Limb (tissue), 2 donors: ENCODE measurements around the gene PRDM2.

ENCODE experiments used
- DNase-seq, 2 donors: peaks; one replicate each; pipeline ENCODE4 v3.0.0-alpha.2; 2016; ENCODE audit errors: extremely low spot score in 2 of 2

PRDM2 gene

DNA sequence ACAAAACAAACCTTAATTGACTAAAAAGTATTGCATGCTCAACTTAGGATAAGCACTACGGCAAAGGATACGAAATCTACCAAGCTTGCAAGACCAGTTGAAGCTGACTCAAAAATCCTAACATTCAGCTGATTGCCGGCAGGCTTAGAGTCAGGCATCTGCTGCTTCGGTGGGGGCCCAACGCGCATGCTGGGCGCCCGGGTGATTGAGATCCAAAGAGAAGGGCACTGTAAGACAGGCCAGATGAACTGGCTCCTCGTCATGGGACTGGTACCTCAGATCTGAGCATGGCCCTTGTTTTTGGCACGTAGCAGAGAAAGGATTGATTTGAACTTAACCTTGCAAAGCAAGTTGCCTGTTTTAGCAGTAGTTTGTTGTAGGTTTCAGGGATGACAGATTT is 86.6 kb downstream of the PRDM2 start:
- DNase-seq: no peak

DNA sequence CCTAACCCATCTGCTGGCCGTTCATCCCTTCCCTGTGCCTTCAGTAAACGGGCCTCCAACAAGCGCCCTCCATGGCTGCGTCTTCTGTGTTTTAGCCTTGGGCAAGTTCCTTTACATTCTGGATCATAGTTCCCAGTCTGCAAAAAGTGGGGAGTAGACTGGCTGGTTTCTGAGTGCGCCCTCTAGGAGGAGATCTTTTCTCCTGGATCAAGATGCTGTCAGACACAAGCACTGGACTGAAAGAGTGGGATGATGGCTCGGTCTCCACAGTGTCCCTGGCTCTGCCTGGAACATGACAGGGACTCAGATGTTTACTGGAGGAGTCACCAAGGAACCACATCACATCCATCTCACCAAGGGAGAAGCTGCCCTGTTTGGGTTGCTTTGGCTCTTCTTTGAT is 88.8 kb downstream of the PRDM2 start:
- DNase-seq: no peak

- DNase-seq: no peak
Measured at GRCh38 chr1:13790290-13791030, 90.5 kb downstream of the PRDM2 start.

DNA sequence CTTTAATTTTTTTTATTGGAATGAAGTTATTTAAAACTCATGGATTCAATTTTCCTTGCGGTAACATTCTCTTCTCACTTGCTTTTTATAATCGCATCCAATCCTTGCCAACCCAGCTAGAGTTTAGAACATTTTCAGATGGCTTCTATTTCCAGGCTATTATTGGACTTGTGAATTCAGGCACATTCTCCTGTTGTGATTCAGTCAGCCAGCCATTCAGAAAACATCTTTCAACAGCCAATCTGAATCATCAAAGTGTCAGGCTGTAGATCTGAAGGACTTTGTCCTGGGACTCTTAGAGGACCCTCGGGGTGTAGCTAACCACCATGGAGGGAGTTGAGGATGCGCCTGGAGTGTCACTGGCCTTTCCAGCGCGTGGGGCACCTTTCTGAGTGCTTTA is 92.4 kb downstream of the PRDM2 start:
- DNase-seq: no peak

GRCh38 chr1:13793088-13793730 is 93.2 kb downstream of the PRDM2 start:
- no peak for DNase-seq

DNA sequence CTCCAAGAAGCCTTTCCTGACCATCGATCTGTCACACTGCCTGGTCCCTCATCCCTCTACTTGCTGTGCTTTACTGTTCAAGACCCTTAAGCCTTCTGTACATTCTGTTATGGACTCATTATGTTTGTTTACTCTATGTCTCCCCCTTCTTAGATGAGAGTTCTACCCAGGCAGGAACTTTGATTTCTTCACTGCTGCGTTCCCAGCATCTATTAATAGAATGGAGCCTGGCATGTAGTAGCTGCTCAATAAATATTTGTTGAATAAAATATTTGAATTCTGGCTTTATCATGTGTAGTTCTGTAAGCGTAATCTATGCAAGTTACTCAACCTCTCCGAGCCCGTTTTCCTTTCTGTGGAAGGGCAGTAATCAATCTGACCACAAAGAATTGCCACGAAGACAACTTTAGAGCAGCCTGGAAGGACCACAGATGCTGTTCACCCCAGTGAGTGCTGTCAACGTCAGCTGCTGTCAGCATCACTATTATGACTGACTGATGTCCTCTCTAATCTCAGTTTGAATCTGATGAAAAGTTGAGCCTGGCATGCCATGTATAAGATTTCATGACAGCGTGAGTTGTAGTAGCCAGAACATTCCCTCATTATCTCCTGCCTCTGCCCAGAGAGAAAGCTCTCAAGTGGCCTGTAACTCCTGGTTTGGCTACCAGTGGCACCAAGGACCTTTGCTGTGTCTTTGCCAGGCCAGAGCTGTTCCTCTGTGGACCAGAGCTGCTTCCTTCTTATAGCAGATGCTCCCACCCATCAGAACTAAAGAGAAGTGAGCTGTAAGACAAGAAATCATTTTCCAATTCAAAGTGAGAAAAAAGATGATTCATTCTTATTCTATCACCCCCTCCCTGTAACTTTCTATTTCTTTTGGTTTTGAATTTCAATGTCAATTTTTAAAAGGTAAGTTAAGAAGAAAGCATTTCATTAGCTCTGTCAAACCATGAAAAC is 94.5 kb downstream of the PRDM2 start:
- DNase-seq: no peak

DNA sequence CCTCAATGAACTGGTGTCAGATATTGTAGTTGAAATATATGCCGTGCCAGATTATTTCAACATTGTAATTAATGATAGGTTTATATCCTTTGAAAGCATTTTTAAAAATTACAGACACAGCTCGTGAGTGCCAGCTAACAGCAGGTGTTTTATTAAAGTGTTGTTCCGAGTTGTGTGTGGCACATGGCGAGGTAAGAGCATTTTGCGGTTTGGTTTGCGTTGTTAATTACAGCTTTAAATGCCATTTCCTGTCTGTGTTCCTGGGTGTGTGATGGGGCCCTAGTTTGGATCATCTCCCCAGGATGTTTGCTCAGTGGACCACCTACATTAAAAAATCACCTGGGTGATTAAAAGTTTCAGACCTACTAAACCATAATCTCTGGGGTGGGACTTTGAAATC is 97.4 kb downstream of the PRDM2 start:
- no peak for DNase-seq

GRCh38 chr1:13798120-13798519 is 98.1 kb downstream of the PRDM2 start:
- DNase-seq: no peak

GRCh38 chr1:13799502-13800283 is 99.7 kb downstream of the PRDM2 start:
- no peak for DNase-seq

- no peak for DNase-seq
Measured at GRCh38 chr1:13801232-13801631, 101.2 kb downstream of the PRDM2 start.

DNA sequence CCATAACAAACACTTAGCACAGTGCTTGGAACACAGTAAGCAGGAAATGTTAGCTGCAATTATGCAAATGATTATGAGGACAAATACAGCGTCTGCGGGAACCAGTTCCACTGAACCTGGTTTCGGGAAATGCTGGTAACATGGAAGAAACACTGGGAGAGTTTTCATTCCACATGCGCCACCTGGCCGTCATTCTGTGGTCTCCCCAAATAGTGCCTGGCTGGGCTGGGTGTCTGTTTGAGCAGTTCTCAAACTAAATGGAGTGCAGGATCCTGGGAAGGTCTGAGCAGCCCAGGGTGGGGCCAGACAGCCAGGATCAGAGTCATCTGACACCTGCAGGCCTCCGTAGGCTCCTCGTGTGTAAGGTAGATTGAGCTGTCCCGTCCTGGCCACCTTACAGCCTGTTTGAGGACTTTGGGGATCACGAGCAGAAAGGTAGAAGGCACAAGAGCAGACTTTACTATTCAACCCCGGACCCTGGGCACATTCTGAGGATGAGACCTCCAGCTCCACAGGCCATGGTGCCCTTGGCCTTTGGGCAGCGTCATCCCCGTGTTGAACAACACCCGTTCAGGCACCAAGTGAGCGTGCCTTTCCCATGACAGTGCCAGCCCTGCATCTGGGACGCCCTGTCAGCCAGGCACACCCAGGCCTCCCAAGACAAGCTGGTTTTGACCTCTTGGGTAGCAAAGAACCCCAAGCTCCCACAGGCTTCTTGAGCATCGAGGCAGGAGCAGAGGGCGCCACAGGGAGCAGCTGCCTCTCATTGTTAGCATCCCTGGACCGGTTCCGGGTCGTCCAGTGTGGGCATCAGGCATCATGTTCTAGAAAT is 101.9 kb downstream of the PRDM2 start:
- no peak for DNase-seq

- no peak for DNase-seq
Measured at GRCh38 chr1:13802782-13803545, 103.0 kb downstream of the PRDM2 start.

GRCh38 chr1:13803546-13804239 is 103.7 kb downstream of the PRDM2 start:
- DNase-seq: no peak

GRCh38 chr1:13804240-13804633 is 104.2 kb downstream of the PRDM2 start:
- no peak for DNase-seq

DNA sequence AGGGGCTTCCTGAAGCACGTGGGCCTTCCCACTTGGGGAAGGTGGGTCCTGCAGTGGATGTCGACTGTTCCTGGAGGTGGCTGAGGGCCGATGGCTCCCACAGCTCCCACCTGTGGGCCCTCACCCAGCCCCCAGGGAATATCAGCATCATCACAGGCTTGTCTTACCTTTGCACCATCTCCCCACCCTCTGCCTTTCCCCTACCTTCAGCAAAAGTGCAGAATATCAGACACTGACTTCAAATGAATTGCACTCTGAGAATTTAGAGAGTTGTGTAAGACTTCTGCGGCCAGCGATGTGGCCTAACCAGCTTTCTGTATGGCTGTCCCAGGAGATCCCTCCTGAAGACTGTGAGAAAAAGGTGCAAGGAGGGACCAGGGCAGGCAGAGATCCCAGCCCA is 105.4 kb downstream of the PRDM2 start:
- DNase-seq: no peak

DNA sequence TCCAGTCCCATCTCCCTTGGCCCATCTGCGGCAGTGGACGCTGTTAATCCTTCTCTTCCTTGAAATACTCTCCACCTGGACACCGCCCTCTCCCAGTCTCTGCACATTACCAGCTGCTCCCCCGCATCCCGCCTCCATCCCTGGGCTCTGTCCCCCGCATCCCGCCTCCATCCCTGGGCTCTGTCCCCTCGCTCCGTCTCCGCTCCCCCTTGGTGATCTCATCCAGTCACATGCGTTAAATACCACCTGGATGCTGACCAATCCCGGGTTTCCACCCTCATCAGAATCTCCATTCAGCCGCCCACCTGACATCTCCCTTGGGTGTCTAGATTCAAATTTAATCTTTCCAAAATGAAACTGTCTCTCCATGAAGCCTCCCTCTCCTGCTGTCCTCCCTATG is 106.1 kb downstream of the PRDM2 start:
- DNase-seq: no peak

DNA sequence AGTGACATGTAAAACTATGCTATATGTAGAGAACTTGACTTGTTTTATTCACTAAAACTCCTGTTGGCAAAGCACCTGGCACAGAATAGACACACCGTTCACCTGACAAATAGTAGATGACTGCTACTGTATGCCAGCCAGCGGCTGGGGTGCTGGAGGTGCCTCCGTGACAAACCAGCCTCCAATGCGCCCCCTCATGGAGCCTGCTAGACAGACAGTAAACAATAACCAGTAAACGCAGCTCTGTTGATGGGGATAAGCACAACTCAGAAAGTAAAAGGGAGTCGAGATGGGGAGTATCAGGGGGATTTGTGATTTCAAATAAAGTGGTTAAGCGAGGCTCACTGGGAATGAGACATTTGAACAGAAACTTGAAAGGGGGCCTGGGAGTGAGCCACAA is 107.2 kb downstream of the PRDM2 start:
- DNase-seq: no peak

- DNase-seq: no peak
Measured at GRCh38 chr1:13808729-13809131, 108.7 kb downstream of the PRDM2 start.
